Subcutaneous abdominal adipose tissue (tissue), 5 donors: ENCODE measurements around the gene CEP112.
"Not testable (repeated sequence)": the region's sequence is repeated elsewhere in the genome, so short reads cannot be mapped to it uniquely, and the experiment has no call there.

Experiments used
- H3K27ac ChIP-seq: one replicate; pipeline ENCODE4 v1.7.0; 2013; ENCODE audit warnings: low read depth, mild to moderate bottlenecking, inconsistent platforms, low read length, moderate library complexity
- H3K27me3 ChIP-seq, 5 donors: one replicate each; pipeline ENCODE4 v1.7.0; 2013; ENCODE audit warnings: low read length in 5 of 5, inconsistent platforms in 1 of 5; ENCODE audit not compliant: control insufficient read depth in 5 of 5, insufficient read depth in 4 of 5
- H3K36me3 ChIP-seq, 5 donors: one replicate each; pipeline ENCODE4 v1.7.0; 2013; ENCODE audit warnings: low read length in 5 of 5; ENCODE audit not compliant: control insufficient read depth in 5 of 5, insufficient read depth in 5 of 5
- H3K4me1 ChIP-seq, 5 donors: one replicate each; pipeline ENCODE4 v1.7.0; 2013; ENCODE audit warnings: low read length in 5 of 5, mild to moderate bottlenecking in 3 of 5, moderate library complexity in 1 of 5; ENCODE audit not compliant: control insufficient read depth in 5 of 5, insufficient read depth in 5 of 5
- H3K4me3 ChIP-seq, 5 donors: one replicate each; pipeline ENCODE4 v1.7.0; 2013; ENCODE audit warnings: low read length in 5 of 5, low read depth in 1 of 5
- H3K9ac ChIP-seq, 5 donors: one replicate each; pipeline ENCODE4 v1.7.0; 2013; ENCODE audit warnings: low read length in 5 of 5, mild to moderate bottlenecking in 4 of 5, moderate library complexity in 3 of 5
- H3K9me3 ChIP-seq, 5 donors: one replicate each; pipeline ENCODE4 v1.7.0; 2013; ENCODE audit warnings: low read length in 5 of 5; ENCODE audit not compliant: control insufficient read depth in 5 of 5
- donor health status: healthy.
- donor health status: healthy.
- donor health status: healthy.
- donor health status: healthy.
- donor health status: healthy.

The CEP112 gene

GRCh38 chr17:65698381-65699061 lies 493.4 kb downstream of the CEP112 start:
- no peak overlapping the region for H3K27ac ChIP-seq
- H3K4me3 ChIP-seq: no peak overlapping the region
- no peaks in the 10 kb centered on the region for H3K27me3 ChIP-seq
- H3K36me3 ChIP-seq: no peaks in the 10 kb centered on the region
- H3K9me3 ChIP-seq: no peaks in the 10 kb centered on the region
- no peak overlapping the region for H3K9ac ChIP-seq
- H3K4me1 ChIP-seq: peaks cover 0 to 17% (median 7%) of the 10 kb centered on the region in 5 donors

- no peaks in the 10 kb centered on the region for H3K27me3 ChIP-seq
- H3K9me3 ChIP-seq: no peaks in the 10 kb centered on the region
- peaks cover 0 to 19% (median 7%) of the 10 kb centered on the region in 5 donors for H3K4me1 ChIP-seq
- no peaks in the 10 kb centered on the region for H3K36me3 ChIP-seq
- H3K9ac ChIP-seq: no peak overlapping the region
- no peak overlapping the region for H3K27ac ChIP-seq
- no peak overlapping the region for H3K4me3 ChIP-seq
These were observed 494.3 kb downstream of the CEP112 start for GRCh38 chr17:65697661-65698060.

DNA sequence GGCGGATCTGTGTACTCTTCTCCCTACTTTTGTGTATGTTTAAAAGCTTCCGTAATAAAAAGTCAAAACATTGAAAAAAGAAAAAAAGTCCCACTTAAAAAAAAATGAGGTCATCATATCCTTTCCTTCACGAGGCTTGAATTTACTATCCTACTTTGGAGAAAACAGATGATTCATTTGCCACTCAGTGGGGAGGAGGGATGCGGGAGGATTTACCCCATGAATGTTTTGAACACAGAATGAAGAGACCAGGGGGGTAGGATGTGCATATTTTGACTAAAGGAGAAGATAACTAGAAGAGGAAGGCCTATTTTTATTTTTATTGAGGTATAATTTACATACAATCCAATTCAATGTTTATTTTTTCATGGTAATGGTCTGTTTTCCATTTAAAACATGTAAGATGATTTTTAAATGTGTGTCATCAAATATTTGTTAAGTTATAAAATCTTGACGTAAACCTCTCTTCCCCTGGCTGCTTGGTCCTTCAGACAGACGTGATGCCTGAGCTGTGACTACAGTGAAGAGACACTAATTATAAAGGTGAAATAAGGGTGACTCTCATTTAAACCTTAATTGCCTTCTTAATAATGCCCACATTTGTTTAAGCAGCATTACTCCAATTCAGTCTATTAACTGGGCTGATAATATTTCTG lies 495.1 kb downstream of the CEP112 start:
- no peaks in the 10 kb centered on the region for H3K36me3 ChIP-seq
- H3K4me1 ChIP-seq: peaks cover 0 to 19% (median 7%) of the 10 kb centered on the region in 5 donors
- H3K9me3 ChIP-seq: no peaks in the 10 kb centered on the region
- H3K27ac ChIP-seq: no peak overlapping the region
- no peak overlapping the region for H3K9ac ChIP-seq
- no peaks in the 10 kb centered on the region for H3K27me3 ChIP-seq
- H3K4me3 ChIP-seq: no peak overlapping the region

GRCh38 chr17:65694601-65695000 lies 497.3 kb downstream of the CEP112 start:
- no peaks in the 10 kb centered on the region for H3K36me3 ChIP-seq
- H3K4me1 ChIP-seq: peaks cover 0 to 19% (median 7%) of the 10 kb centered on the region in 5 donors
- H3K27me3 ChIP-seq: no peaks in the 10 kb centered on the region
- no peak overlapping the region for H3K4me3 ChIP-seq
- H3K27ac ChIP-seq: peak overlapping the region; percentile 9
- H3K9me3 ChIP-seq: no peaks in the 10 kb centered on the region
- no peak overlapping the region for H3K9ac ChIP-seq

DNA sequence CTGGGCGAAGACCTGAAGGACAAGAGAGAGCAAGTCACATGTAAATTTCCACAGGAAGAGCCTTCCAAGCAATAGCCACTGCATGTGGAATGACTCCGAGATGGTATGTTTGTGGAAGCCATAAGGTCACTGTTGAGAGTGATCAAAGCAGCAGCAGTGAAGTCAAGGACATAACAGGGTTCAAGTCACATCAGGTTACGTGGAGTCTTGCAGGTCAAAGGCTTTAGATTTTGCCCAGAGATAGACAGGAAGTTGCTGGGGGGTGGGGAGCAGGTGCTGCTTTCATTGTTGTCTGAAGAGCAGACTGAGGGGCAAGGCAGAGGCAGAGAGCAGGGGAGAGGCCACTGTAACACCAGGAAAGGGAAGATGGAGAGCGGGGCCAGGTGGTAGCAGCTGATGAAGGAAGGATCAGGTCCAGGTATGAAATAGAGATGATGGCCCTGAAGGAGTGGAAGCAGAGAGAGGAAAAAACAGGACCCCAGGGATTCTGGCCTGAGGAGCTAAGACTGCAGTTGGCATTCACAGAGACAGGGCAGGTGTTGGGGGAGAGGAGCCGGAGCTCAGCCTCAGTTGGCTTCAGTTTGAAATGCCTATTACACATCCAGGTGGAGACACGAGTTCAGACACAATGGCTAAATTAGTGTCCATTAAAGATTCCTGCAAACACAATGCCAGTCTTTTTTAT lies 501.2 kb downstream of the CEP112 start:
- Histone ChIP-seq H3K27ac (no peak overlapping the region), H3K27me3 (no peaks in the 10 kb centered on the region), H3K4me1 (peaks cover 0 to 20% (median 0%) of the 10 kb centered on the region in 5 donors), H3K4me3 (no peak overlapping the region), H3K36me3 (peaks cover 0 to 4% (median 2%) of the 10 kb centered on the region in 5 donors), H3K9me3 (no peaks in the 10 kb centered on the region), H3K9ac (no peak overlapping the region)

DNA sequence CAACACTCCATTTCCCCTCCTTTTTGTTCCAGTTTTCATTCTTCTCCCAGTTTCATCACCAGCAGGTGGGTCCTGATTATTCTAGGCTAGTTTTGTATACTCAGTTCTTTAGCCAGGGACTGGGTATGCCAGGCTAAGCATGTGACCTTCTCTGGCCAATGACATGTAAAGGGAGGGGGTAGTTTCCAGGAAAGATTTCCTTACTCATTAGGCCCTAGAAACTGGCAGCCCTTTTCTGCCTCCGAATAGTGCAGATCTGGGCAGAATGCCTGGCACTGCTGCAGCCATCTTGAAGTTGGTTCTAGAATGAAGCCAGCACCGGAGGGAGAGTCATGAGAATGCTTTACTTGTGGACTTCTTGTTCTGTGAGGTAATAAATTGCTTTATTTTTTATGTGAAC lies 503.6 kb downstream of the CEP112 start:
- Histone ChIP-seq H3K4me1 (peaks cover 0 to 11% (median 0%) of the 10 kb centered on the region in 5 donors), H3K36me3 (peaks cover 0 to 6% (median 2%) of the 10 kb centered on the region in 5 donors), H3K4me3 (no peak overlapping the region), H3K9ac (no peak overlapping the region), H3K27me3 (no peaks in the 10 kb centered on the region), H3K27ac (no peak overlapping the region), H3K9me3 (no peaks in the 10 kb centered on the region)

- H3K4me1 ChIP-seq: peaks cover 0 to 12% (median 0%) of the 10 kb centered on the region in 5 donors
- no peaks in the 10 kb centered on the region for H3K27me3 ChIP-seq
- no peak overlapping the region for H3K27ac ChIP-seq
- H3K36me3 ChIP-seq: peaks cover 0 to 6% (median 2%) of the 10 kb centered on the region in 5 donors
- no peaks in the 10 kb centered on the region for H3K9me3 ChIP-seq
- no peak overlapping the region for H3K9ac ChIP-seq
- no peak overlapping the region for H3K4me3 ChIP-seq
These were observed 506.8 kb downstream of the CEP112 start for GRCh38 chr17:65685110-65685509.

GRCh38 chr17:65684631-65685030 lies 507.3 kb downstream of the CEP112 start:
- Histone ChIP-seq H3K4me3 (no peak overlapping the region), H3K36me3 (peaks cover 0 to 6% (median 2%) of the 10 kb centered on the region in 5 donors), H3K9me3 (no peaks in the 10 kb centered on the region), H3K9ac (no peak overlapping the region), H3K27me3 (no peaks in the 10 kb centered on the region), H3K27ac (no peak overlapping the region), H3K4me1 (peaks cover 0 to 12% (median 0%) of the 10 kb centered on the region in 5 donors)

DNA sequence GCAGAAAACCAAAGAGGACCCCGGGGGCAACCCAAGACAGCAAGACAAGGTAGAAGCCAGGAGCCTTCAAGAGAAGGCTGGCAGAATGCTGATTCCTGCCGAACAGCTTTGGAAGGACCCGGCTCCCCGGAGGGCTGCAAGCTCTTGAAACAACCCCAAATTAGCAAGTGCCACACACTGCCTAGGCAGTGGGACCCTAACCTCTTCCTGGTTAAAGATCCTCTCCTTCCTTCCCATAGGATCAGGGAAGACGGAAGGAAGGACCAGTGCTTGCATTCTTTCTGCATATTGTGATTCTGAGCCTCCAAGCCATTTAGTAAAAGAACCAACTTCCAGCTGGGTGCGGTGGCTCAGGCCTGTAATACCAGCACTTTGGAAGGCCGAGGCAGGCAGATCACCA lies 508.5 kb downstream of the CEP112 start:
- H3K27me3 ChIP-seq: no peaks in the 10 kb centered on the region
- no peak overlapping the region for H3K4me3 ChIP-seq
- H3K36me3 ChIP-seq: peaks cover 0 to 6% (median 1%) of the 10 kb centered on the region in 5 donors
- peaks cover 0 to 19% (median 0%) of the 10 kb centered on the region in 5 donors for H3K4me1 ChIP-seq
- no peak overlapping the region for H3K9ac ChIP-seq
- no peak overlapping the region for H3K27ac ChIP-seq
- no peaks in the 10 kb centered on the region for H3K9me3 ChIP-seq

- not testable (repeated sequence) for H3K36me3 ChIP-seq, H3K9me3 ChIP-seq, H3K4me3 ChIP-seq, H3K9ac ChIP-seq, H3K27ac ChIP-seq, H3K27me3 ChIP-seq
- H3K4me1 ChIP-seq: peaks cover 0 to 19% (median 0%) of the 10 kb centered on the region in 5 donors
These were observed 510.2 kb downstream of the CEP112 start for GRCh38 chr17:65681763-65682162.
